GM12891 (cell line): Measurements from ENCODE around the gene PSMD12.
"Not testable (repeated sequence)": the region's sequence is repeated elsewhere in the genome, so short reads cannot be mapped to it uniquely, and the experiment has no call there.

Experiments
- DNase-seq: peaks from one replicate; pipeline ENCODE4 v3.0.0; 2011; ENCODE audit warnings: low spot score; ENCODE audit not compliant: insufficient read length
- FAIRE-seq: peaks from 2 replicates; lab custom pipeline; 2011; peaks lifted over from hg19 to GRCh38; lab: Jason Lieb, UNC
- PAX5 ChIP-seq: IDR thresholded peaks from 2 replicates; pipeline ENCODE4 v1.6.1; 2011; ENCODE audit warnings: low read length, moderate library complexity, mild to moderate bottlenecking; ENCODE audit not compliant: insufficient read depth, severe bottlenecking
- POLR2A ChIP-seq: IDR thresholded peaks from 2 replicates; pipeline ENCODE4 v1.6.1; 2011; ENCODE audit warnings: low read depth, low read length, control low read depth
- POLR2AphosphoS5 ChIP-seq: IDR thresholded peaks from 2 replicates; pipeline ENCODE4 v1.6.1; 2011; ENCODE audit warnings: low read depth, low read length, control low read depth
- POU2F2 ChIP-seq: IDR thresholded peaks from 2 replicates; pipeline ENCODE4 v1.6.1; 2011; ENCODE audit warnings: low read depth, mild to moderate bottlenecking, control low read depth, low read length, moderate library complexity
- SPI1 ChIP-seq: IDR thresholded peaks from 2 replicates; pipeline ENCODE4 v1.6.1; 2011; ENCODE audit warnings: low read depth, low read length, control low read depth
- TAF1 ChIP-seq: IDR thresholded peaks from 2 replicates; pipeline ENCODE4 v1.6.1; 2011; ENCODE audit warnings: low read depth, low read length, control low read depth

PSMD12 gene

DNA sequence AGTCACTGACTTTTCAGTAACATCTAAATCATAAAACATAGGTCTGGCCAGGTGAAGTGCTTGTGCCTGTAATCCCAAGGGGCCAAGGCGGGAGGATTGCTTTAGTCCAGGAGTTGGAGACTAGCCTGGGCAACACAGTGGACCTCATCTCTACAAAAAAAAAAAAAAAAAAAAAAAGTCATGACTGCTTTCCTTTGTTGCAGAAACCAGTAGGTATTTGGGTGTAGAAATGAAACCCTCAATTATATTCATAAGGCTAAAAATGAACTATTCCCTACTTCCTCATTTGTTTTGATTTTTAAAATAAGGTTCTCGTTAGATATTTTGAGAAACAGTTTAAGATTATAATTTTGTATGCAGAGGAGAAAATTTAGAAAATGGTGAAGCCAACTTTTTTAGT, 36.7 kb upstream of the PSMD12 start:
- FAIRE-seq: no peak
- TF ChIP-seq SPI1: 0 out of 2 replicates have a peak, but pooled peaks have one; percentile 8
- no peak for TF ChIP-seq POLR2AphosphoS5
- DNase-seq: no peak

DNA sequence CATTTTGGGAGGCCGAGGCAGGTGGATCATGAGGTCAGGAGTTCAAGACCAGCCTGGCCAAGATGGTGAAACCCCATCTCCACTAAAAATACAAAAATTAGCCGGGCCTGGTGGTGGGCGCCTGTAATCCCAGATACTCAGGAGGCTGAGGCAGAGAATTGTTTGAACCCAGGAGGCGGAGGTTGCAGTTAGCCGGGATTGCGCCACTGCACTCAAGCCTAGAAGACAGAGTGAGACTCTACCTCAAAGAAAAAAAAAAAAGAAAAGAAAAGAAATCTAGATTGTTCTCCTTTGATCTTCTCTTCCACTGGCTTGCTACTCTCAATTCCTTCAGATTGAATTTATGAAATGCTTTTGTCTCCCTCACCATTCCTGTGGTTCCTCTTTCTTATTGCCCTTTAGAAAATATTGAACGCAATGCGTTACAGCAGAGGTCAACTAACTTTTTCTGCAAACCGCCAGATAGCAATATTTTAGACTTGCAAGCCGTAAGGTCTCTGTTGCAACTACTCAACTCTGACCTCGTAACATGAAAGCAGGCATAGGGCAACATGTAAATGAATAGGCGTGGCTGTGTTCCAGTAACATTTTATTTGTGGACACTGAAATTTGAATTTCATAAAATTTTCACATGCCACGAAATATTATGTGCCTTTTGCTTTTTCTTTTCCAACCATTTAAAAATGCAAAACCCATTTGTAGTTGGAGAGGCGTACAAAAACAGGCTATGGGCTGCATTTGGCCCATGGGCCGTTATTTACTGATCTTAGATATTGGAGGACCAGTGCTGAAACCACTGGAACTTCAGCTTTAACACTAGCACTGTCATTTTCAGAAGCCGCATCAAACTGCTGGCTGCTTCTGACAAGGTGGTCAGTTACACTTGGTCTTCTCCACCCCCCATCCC, 35.5 kb upstream of the PSMD12 start:
- no peak for DNase-seq
- no peak for FAIRE-seq
- TF ChIP-seq POLR2A: no peak
- TF ChIP-seq TAF1: no peak

DNA sequence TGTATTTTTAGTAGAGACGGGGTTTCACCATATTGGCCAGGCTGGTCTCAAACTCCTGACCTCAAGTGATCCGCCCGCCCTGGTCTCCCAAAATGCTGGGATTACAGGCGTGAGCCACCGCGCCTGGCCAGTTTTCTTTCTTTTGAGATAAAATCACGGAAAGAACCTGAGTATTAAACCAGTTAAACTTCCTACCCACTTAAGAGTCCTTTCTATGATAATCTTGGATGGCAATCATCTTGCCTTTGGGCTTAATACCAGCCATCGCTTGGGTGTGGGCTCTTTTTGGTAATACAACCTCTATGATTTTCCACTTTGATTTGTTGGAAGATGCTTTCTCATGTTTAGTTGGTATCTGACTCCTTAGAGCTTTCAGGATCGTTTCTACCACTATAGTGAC, 34.7 kb upstream of the PSMD12 start:
- no peak for DNase-seq
- TF ChIP-seq SPI1 (no peak), PAX5 (no peak), POLR2AphosphoS5 (no peak), TAF1 (no peak), POU2F2 (no peak), POLR2A (no peak)
- no peak for FAIRE-seq

DNA sequence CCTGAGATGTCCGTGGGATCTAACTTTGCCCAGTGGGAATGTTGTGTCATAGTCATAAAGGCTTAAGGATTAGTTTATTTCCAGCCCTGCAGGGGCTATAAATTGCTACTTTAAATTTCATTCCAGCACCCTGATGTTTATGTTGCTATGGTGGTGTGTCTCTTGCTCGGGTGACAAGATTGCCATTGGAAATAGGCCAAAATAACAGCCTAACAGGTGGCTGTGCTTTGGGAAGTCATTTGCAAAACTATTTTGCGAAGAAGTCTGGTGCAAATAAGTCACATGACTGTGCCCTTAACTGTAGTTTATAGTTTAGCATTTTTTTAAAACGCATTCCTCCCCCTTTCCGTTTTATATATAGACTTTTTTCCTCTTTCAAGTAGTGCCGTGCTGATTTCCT, 33.8 kb upstream of the PSMD12 start:
- no peak for FAIRE-seq
- TF ChIP-seq PAX5: no peak
- TF ChIP-seq SPI1: no peak
- TF ChIP-seq TAF1: no peak
- TF ChIP-seq POU2F2: no peak
- TF ChIP-seq POLR2A: no peak
- TF ChIP-seq POLR2AphosphoS5: no peak
- no peak for DNase-seq

DNA sequence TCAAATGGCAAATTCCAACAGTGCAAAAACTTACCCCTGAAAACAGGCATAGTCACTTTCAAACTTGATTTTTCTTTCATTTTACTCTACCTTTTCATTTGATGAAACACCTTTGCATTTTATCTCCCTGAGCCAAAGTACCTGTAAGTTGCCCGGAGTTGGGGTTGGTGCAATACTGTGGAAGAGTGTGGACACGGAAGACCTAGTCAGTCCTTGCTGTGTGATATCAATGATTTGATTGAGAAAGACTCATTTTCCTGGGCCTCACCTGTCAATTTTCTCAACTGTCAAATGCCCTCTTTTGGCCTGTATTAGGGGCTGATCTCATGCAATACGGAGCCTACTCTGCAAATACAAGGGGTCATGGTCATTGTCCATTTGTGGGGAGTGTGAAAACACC, 33.3 kb upstream of the PSMD12 start:
- no peak for FAIRE-seq
- no peak for DNase-seq
- no peak for TF ChIP-seq PAX5
- no peak for TF ChIP-seq POLR2AphosphoS5
- no peak for TF ChIP-seq TAF1
- TF ChIP-seq POU2F2: no peak
- no peak for TF ChIP-seq POLR2A

DNA sequence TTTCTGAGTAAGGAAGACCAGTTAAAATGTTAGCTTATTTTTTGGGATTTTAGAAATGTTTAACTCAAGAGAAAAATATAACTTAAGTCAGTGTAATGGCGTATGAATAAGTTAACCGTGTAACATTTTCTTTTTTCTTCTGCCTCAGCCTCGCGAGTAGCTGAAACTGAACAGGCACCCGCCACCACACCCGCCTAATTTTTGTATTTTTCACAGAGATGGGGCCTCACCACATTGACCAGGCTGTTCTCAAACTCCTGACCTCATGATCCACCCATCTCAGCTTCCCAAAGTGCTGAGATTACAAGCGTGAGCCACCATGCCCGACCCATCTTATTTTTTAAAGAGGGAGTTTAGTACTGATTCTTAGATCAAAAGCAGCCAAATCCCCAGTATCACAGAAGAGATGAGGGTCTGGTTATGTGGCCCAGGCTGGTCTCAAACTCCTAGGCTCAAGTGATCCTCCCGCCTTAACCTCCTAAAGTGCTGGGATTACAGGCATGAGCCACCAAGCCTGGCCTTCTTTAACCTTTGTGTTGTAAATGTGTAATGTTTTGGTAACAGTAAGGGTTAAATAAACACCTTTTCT, 27.5 kb upstream of the PSMD12 start:
- FAIRE-seq (no peak), DNase-seq (no peak)
- no peak for TF ChIP-seq TAF1
- no peak for TF ChIP-seq POU2F2
- TF ChIP-seq POLR2AphosphoS5: no peak
- TF ChIP-seq SPI1: no peak
- no peak for TF ChIP-seq PAX5
- TF ChIP-seq POLR2A: no peak

DNA sequence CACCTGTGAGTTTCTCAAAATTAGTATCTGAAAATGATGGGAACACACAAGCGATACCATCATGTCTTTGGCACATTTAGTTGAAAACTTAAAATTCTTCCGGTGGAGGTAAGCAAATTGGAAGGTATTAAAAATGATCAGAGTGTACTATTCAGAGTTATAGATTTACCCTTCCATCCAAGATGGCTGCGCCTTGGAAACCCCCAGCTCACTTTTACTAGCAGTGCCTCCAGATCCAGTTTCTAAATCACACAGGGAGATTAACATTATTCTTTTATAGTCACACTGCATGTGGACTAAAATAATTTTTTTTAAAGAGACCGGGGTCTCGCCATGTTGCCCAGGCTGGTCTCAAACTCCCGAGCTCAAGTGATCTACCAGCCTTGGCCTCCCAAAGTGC, 25.7 kb upstream of the PSMD12 start:
- DNase-seq (no peak), FAIRE-seq (no peak)
- no peak for TF ChIP-seq PAX5
- TF ChIP-seq POLR2AphosphoS5: no peak
- no peak for TF ChIP-seq POLR2A
- no peak for TF ChIP-seq POU2F2
- TF ChIP-seq SPI1: no peak
- no peak for TF ChIP-seq TAF1

DNA sequence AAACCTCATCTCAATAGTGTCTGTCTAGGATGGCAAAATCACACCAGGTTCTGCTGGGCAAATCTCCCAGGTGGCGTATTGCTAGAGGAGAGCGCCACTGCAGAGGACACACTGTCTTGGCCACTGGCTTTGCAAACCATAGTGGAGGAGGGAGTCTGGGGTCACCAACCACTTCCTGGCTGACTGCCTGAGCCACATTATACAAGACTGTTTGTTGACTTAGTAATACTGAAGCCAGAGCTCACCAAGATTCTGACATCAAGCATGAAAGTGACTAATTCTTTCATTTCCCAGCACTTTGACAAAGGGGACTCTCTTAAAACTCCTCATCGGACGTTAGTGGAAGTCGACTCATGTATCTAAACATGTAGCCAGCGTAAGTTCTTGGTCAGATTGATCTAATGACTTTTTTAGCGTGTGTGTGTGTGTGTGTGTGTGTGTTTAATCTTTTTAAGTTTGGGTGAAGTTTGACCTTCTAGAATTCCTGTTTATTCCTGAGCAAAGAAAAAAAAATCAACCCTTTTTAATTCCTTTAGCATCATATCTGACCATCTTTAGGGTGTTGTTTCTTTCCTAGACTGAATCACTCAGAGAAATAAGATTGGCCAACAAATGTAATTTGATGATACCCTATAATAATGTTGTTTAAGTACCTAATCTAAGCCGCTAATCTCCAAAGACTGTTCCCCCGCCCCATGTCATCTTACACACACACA, 24.4 kb upstream of the PSMD12 start:
- peak; percentile 23 for DNase-seq

DNA sequence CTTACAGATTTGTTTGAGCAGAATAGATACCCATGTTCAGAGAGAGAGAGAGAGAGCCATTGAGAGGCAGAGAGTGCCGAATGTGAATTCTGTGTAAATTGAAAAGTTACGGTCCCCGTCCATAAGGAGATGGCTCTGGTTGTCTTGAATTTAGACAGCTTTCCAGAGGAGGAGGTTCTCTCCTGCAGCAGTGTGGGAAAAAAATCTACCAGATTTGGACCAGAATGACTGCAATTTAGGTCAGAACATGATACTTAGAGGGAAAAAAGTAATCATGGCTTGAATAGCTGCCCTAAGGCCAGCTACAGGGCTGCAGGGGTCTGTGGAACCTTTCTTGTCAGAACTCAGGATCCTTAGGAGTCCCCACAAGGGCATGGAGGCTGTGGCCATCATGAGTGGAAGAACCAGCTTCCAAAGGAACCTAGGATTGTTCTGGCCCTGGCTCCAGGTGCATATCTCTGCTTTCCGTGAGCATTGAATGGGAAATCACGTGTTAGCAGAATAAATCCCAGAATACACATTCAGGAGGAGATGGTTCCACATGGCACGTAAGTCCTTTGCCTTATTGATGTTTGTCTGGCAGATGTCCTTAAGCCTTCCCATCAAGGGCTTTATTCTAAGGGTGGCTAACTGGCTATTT, 23.7 kb upstream of the PSMD12 start:
- DNase-seq (no peak), FAIRE-seq (no peak)
- no peak for TF ChIP-seq PAX5
- TF ChIP-seq TAF1: no peak
- no peak for TF ChIP-seq POLR2A
- TF ChIP-seq SPI1: no peak
- no peak for TF ChIP-seq POLR2AphosphoS5
- TF ChIP-seq POU2F2: no peak

More for the DNA sequence above, 24.4 kb upstream of the PSMD12 start:
- no peak for FAIRE-seq
- peak; percentile 48; the same call in 1 of the 2 replicates for TF ChIP-seq POU2F2
- TF ChIP-seq PAX5: no peak
- no peak for TF ChIP-seq POLR2A
- TF ChIP-seq TAF1: no peak
- TF ChIP-seq POLR2AphosphoS5: no peak; the same call in 1 of the 2 replicates
- TF ChIP-seq SPI1: peak; percentile 49

DNA sequence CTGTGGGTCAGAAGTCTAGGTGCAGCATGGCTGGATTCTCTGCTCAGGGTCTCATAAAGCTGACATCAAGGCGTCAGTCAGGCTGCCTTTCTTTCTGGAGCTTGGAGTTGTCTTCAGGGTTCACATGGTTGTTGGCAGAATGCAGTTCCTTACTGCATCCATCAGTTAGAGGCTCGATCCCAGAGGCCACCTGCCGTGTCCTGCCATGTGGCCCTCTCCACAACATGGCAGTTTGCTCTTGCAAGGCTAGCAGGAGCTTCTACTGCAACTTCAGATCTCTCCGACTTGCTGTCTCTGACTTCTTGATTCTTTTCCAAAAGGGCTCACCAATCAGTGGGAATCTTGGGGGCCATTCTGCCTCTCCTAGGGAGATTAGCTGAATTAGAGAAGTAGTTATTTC, 22.6 kb upstream of the PSMD12 start:
- TF ChIP-seq SPI1 (no peak), TAF1 (no peak), POLR2AphosphoS5 (no peak), PAX5 (no peak), POLR2A (no peak), POU2F2 (no peak)
- no peak for FAIRE-seq
- DNase-seq: no peak

DNA sequence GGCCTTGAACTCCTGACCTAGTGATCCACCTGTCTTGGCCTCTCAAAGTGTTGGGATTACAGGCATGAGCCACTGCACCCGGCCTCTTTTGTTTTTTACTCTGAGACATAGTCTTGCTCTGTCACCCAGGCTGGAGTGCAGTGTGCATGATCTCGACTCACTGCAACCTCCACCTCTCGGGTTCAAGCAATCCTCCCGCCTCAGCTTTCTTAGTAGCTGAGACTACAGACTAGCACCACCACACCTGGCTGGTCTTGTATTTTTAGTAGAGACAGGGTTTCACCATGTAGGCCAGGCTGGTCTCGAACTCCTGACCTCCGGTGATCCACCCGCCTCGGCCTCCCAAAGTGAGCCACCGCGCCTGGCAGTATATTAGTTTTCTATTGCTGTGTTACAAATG, 22.2 kb upstream of the PSMD12 start:
- FAIRE-seq, DNase-seq: not testable (repeated sequence)
